Kidney (tissue), 14 donors: ENCODE results near the gene KLRF1. TPM values are rescaled to one million over a fixed set of nuclear protein-coding genes. Genes with fewer than 3 reads are reported as not detected.

Experiments
- DNase-seq, 5 donors: peaks; one replicate each; pipeline ENCODE4 v3.0.0-alpha.2; 2013 to 2020
- FAIRE-seq: peaks from 2 replicates; lab custom pipeline; 2012; peaks lifted over from hg19 to GRCh38; lab: Jason Lieb, UNC
- H3K27ac ChIP-seq, 2 donors: one replicate each; pipeline ENCODE4 v1.7.0; 2013; ENCODE audit warnings: low read depth in 2 of 2, low read length in 2 of 2, inconsistent platforms in 1 of 2
- H3K27me3 ChIP-seq: one replicate; pipeline ENCODE4 v1.7.1; 2013; ENCODE audit warnings: low read length, inconsistent platforms; ENCODE audit not compliant: control insufficient read depth, insufficient read depth
- H3K36me3 ChIP-seq, 3 donors: one replicate each; pipeline versions ENCODE4 v1.7.0 to v1.7.1; 2013; ENCODE audit warnings: low read length in 3 of 3, control low read depth in 1 of 3, inconsistent platforms in 1 of 3; ENCODE audit not compliant: insufficient read depth in 3 of 3, control insufficient read depth in 2 of 3
- H3K4me1 ChIP-seq, 3 donors: one replicate each; pipeline versions ENCODE4 v1.7.0 to v1.7.1; 2013; ENCODE audit warnings: low read length in 3 of 3, inconsistent platforms in 1 of 3, low read depth in 1 of 3; ENCODE audit not compliant: control insufficient read depth in 2 of 3, insufficient read depth in 2 of 3
- H3K4me3 ChIP-seq, 3 donors: one replicate each; pipeline versions ENCODE4 v1.7.0 to v1.8.1; 2013; ENCODE audit warnings: low read length in 3 of 3, control low read depth in 1 of 3, inconsistent platforms in 1 of 3
- H3K9ac ChIP-seq, 3 donors: one replicate each; pipeline versions ENCODE4 v1.7.0 to v1.7.1; 2013; ENCODE audit warnings: low read length in 3 of 3, control low read depth in 1 of 3, inconsistent platforms in 1 of 3
- H3K9me3 ChIP-seq, 3 donors: one replicate each; pipeline versions ENCODE4 v1.7.0 to v1.7.1; 2013; ENCODE audit warnings: low read length in 3 of 3, control low read depth in 1 of 3, inconsistent platforms in 1 of 3; ENCODE audit not compliant: control insufficient read depth in 2 of 3, insufficient read depth in 1 of 3
- intact Hi-C: fragments of 100-400 bp; cut with DNase I; formaldehyde crosslinking; loops from one replicate; pipeline ENCODE4 v1.11.1; 2022
- polyA plus RNA-seq: library from polyadenylated mRNA; stranded (reverse); fragments of 350-450 nt; fragmentation: Illumina TruSeq; extraction: RNeasy Lipid Tissue Mini Kit (QIAGEN cat#74804); gene quantifications from one replicate; pipeline ENCODE4 v1.2.3, GENCODE V29; 2014; ENCODE audit warnings: low read depth, low replicate concordance; ENCODE audit not compliant: insufficient read depth
- total RNA-seq: library from RNA; stranded (reverse); fragmentation: NEBNext Ultra II Directional; extraction: Animal tissue kit (Norgen Biotek cat#: 25700); gene quantifications from one replicate; pipeline ENCODE4 v1.2.1, GENCODE V29; 2021
- TF ChIP-seq, protein P1 (sequence below): IDR thresholded peaks from 3 replicates; pipeline ENCODE4 v1.5.1; 2012; ENCODE audit warnings: mild to moderate bottlenecking, moderate library complexity, borderline replicate concordance; ENCODE audit not compliant: insufficient read depth; ENCODE audit errors: extremely low read depth
- donor health status: control.
- donor health status: control.
- donor health status: control.
- donor health status: control.
- donor health status: control.
- donor health status: DM: yes; HTN: yes; CAD: no.
- donor health status: Normal renal cell carcinoma (clear cell type).

The KLRF1 gene
- total and polyA plus RNA-seq, 2 donors from 2014 or later = 2.0 TPM

GRCh38 chr12:9888665-9889273 lies 61.5 kb downstream of the KLRF1 start:
- Histone ChIP-seq H3K27ac (no peak overlapping the region), H3K4me1 (no peaks in the 10 kb centered on the region), H3K9ac (no peak overlapping the region), H3K36me3 (no peaks in the 10 kb centered on the region), H3K4me3 (no peak overlapping the region), H3K9me3 (no peaks in the 10 kb centered on the region), H3K27me3 (no peaks in the 10 kb centered on the region)
- FAIRE-seq (no peak), DNase-seq (no peak)
- TF ChIP-seq, protein P1, sequence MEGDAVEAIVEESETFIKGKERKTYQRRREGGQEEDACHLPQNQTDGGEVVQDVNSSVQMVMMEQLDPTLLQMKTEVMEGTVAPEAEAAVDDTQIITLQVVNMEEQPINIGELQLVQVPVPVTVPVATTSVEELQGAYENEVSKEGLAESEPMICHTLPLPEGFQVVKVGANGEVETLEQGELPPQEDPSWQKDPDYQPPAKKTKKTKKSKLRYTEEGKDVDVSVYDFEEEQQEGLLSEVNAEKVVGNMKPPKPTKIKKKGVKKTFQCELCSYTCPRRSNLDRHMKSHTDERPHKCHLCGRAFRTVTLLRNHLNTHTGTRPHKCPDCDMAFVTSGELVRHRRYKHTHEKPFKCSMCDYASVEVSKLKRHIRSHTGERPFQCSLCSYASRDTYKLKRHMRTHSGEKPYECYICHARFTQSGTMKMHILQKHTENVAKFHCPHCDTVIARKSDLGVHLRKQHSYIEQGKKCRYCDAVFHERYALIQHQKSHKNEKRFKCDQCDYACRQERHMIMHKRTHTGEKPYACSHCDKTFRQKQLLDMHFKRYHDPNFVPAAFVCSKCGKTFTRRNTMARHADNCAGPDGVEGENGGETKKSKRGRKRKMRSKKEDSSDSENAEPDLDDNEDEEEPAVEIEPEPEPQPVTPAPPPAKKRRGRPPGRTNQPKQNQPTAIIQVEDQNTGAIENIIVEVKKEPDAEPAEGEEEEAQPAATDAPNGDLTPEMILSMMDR = no peak
- intact Hi-C loops = no loop called here

Other genes with a start within 250 kb of the KLRF1 start
- gene KLRB1, start 219.6 kb upstream of the KLRF1 start, total RNA-seq = 3.0 TPM
- gene KLRB1, start 219.6 kb upstream of the KLRF1 start, polyA plus RNA-seq = 0.73 TPM
- gene CLEC2D, start 157.8 kb upstream of the KLRF1 start, total RNA-seq = 22.4 TPM
- gene CLEC2D, start 157.8 kb upstream of the KLRF1 start, polyA plus RNA-seq = 2.5 TPM
- 2.1 TPM for gene CLECL1, start 94.4 kb upstream of the KLRF1 start, total RNA-seq
- gene CLECL1, start 94.4 kb upstream of the KLRF1 start, polyA plus RNA-seq = not detected
- 25.0 TPM for gene CD69, start 66.6 kb upstream of the KLRF1 start, total RNA-seq
- gene CD69, start 66.6 kb upstream of the KLRF1 start, polyA plus RNA-seq = 2.2 TPM
- 11.8 TPM for gene CLEC2B, start 41.9 kb downstream of the KLRF1 start, total RNA-seq
- 7.0 TPM for gene CLEC2B, start 41.9 kb downstream of the KLRF1 start, polyA plus RNA-seq
- gene KLRF2, start 54.0 kb downstream of the KLRF1 start, total RNA-seq = not detected
- not detected for gene KLRF2, start 54.0 kb downstream of the KLRF1 start, polyA plus RNA-seq
- not detected for gene CLEC2A, start 104.9 kb downstream of the KLRF1 start, total RNA-seq
- gene CLEC2A, start 104.9 kb downstream of the KLRF1 start, polyA plus RNA-seq = not detected
- 4.8 TPM for gene CLEC12A, start 143.9 kb downstream of the KLRF1 start, total RNA-seq
- gene CLEC12A, start 143.9 kb downstream of the KLRF1 start, polyA plus RNA-seq = 1.3 TPM
- gene CLEC1B, start 171.6 kb downstream of the KLRF1 start, total RNA-seq = not detected
- not detected for gene CLEC1B, start 171.6 kb downstream of the KLRF1 start, polyA plus RNA-seq
- gene CLEC12B, start 183.1 kb downstream of the KLRF1 start, total RNA-seq = not detected
- not detected for gene CLEC12B, start 183.1 kb downstream of the KLRF1 start, polyA plus RNA-seq
- 0.57 TPM for gene CLEC9A, start 203.2 kb downstream of the KLRF1 start, total RNA-seq
- not detected for gene CLEC9A, start 203.2 kb downstream of the KLRF1 start, polyA plus RNA-seq